Measurements from ENCODE around the gene KIF26B.

GRCh38 chr1:245550720-245551043 lies 395.9 kb downstream of the KIF26B start:
- TF ChIP-seq, protein P1, sequence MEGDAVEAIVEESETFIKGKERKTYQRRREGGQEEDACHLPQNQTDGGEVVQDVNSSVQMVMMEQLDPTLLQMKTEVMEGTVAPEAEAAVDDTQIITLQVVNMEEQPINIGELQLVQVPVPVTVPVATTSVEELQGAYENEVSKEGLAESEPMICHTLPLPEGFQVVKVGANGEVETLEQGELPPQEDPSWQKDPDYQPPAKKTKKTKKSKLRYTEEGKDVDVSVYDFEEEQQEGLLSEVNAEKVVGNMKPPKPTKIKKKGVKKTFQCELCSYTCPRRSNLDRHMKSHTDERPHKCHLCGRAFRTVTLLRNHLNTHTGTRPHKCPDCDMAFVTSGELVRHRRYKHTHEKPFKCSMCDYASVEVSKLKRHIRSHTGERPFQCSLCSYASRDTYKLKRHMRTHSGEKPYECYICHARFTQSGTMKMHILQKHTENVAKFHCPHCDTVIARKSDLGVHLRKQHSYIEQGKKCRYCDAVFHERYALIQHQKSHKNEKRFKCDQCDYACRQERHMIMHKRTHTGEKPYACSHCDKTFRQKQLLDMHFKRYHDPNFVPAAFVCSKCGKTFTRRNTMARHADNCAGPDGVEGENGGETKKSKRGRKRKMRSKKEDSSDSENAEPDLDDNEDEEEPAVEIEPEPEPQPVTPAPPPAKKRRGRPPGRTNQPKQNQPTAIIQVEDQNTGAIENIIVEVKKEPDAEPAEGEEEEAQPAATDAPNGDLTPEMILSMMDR (IDR thresholded peaks at IDR 0.05): no peak
- TF ChIP-seq POLR2A (IDR thresholded peaks at IDR 0.05): no peak

Data from body of pancreas (tissue), 4 donors.